ENCODE results near the gene DHRSX.
"Not testable (repeated sequence)": the region's sequence is repeated elsewhere in the genome, so short reads cannot be mapped to it uniquely, and the experiment has no call there.

Gene DHRSX

DNA sequence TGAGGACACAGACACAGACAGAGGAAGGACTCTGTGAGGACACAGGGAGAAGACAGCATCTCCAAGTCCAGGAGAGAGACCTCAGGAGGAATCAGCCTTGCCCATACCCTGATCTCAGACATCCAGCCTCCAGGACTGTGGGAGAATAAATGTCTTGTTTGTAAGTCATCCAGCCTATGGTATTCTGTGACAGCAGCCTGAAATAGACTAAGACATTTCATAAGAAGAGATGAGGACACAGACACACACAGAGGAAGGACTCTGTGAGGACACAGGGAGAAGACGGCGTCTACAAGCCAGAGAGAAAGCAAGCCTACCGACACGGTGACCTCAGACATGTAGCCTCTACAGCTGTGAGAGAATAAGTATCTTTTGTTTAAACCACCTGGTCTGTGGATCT, 112.1 kb downstream of the DHRSX start:
- FAIRE-seq, result no peak

DNA sequence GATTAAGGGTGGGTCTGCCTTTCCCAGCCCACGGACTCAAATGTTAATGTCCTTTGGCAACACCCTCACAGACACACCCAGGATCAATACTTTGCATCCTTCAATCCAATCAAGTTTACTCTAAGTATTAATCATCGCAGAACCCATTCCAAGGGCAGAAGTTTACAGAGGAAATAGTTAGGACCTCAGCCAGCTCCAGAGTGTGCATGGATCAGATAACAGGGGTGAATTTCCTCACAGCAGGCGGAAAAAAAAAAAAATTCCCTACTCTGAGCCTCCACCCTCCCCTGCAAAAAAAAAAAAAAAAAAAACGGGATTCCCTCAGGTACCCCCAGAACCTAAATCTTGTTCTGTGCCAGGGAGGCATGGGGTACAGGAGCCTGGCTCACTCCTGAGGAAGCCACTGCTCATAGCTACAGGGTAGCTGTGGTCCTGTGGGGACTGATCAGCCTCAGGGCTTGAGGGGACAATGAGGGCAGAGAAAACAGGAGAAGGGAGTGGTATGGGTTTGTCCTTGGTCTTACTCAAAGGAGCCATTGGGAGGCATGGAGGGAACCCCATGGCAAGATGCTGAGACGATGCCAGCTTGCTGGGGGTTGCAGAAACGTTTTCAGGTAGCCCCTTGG, 113.0 kb downstream of the DHRSX start:
- FAIRE-seq, result no peak

- no peak for FAIRE-seq
Measured at GRCh38 chrX:2385224-2385623, 115.6 kb downstream of the DHRSX start.

GRCh38 chrX:2384486-2384885, 116.3 kb downstream of the DHRSX start:
- no peak for FAIRE-seq

DNA sequence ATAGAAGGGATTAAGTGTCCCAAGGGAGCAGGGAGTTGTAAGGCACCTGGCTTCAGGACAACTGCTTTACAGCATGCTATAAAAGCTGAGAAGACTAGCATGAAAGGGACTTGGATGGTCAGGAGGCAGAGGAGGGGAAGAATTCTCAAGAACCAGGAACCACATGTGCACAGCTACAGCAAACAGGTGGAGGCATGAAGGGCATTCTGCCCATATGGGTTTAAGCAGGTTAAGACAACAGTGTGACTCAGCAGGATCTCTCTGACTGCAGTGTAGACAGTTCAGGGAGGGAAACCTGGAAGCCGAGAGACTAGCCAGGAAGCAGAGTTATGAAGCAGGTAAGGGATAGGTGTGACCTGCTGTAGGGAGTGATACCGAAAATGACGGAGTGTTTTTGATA, 117.0 kb downstream of the DHRSX start:
- FAIRE-seq, result no peak

GRCh38 chrX:2383144-2383543, 117.6 kb downstream of the DHRSX start:
- no peak for FAIRE-seq

GRCh38 chrX:2382433-2383048, 118.2 kb downstream of the DHRSX start:
- FAIRE-seq, result not testable (repeated sequence)

GRCh38 chrX:2376166-2376565, 124.6 kb downstream of the DHRSX start:
- FAIRE-seq, result no peak

DNA sequence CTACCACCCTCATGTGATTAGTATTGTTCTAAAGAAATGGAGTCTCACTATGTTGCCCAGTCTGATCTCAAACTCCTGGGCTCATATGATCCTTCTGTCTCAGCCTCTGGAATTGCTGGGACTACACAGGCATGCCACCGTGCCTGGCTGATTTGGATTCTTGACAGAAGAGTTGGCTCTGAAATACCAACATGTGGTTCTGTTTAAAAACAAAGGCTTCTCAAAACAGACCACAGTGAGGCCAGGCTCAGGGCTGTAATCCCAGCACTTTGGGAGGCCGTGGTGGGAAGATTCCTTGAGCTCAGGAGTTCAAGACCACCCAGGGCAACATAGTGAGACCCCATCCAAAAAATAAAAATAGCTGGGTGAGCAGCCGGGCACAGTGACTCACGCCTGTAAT, 126.7 kb downstream of the DHRSX start:
- no peak for FAIRE-seq

- no peak for FAIRE-seq
Measured at GRCh38 chrX:2373615-2374014, 127.2 kb downstream of the DHRSX start.

- no peak for FAIRE-seq
Measured at GRCh38 chrX:2371026-2371711, 129.6 kb downstream of the DHRSX start.

DNA sequence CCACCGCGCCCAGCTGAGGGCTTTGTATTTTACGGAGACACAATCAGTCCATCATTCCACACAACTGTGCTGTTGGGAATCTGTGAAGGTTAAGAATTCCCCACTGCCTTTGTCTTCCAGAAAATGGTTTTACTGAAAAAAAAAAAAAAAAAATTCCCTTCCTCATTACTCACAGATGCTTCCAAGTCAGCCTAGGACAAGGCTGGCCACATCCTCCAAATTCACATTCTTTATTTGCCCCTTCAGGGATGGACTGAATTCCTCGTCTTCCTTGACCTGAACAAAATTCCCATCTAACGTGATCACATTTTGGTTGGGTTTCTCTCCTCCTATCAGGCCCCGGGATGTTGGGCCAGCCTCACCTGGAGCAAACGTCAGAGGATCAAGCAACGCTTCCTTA, 130.3 kb downstream of the DHRSX start:
- FAIRE-seq, result no peak

DNA sequence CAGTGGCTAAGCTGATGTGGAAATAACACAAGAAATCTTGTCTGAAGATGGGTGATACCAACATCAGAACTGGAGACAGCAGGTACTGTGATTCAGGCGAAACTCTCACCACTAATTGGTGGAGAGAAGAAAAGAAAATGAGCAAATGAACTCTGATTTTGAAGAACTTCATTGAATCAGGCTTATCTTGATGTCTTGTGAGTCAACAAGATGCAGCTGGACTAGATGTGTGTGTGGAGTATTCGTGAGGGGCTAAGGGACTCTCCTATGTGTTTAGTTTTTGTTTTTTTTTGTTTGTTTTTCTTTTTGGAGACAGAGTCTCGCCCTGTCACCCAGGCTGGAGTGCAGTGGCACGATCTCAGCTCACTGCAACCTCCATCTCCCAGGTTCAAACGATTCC, 131.6 kb downstream of the DHRSX start:
- FAIRE-seq, result no peak

DNA sequence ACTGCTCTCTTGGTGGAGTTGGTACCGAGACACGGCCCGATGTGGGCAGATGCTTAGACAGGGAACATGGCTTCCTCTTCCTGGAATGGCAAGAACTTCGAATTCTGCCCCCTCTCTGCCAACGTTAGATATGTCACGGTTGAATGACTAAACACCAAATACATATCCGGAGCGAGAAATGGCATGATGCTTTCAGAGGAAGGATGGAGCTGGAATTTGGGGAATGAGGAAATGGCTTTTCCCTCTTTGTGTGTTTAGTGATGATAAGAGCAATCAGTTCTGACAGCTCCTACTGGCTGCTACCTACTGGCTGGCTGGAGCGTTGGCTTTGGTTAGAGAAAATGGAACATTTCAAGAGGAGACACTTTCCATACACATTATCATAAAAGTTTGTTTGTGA, 140.0 kb downstream of the DHRSX start:
- no peak for FAIRE-seq

- FAIRE-seq, result not testable (repeated sequence)
Measured at GRCh38 chrX:2359522-2359921, 141.3 kb downstream of the DHRSX start.

DNA sequence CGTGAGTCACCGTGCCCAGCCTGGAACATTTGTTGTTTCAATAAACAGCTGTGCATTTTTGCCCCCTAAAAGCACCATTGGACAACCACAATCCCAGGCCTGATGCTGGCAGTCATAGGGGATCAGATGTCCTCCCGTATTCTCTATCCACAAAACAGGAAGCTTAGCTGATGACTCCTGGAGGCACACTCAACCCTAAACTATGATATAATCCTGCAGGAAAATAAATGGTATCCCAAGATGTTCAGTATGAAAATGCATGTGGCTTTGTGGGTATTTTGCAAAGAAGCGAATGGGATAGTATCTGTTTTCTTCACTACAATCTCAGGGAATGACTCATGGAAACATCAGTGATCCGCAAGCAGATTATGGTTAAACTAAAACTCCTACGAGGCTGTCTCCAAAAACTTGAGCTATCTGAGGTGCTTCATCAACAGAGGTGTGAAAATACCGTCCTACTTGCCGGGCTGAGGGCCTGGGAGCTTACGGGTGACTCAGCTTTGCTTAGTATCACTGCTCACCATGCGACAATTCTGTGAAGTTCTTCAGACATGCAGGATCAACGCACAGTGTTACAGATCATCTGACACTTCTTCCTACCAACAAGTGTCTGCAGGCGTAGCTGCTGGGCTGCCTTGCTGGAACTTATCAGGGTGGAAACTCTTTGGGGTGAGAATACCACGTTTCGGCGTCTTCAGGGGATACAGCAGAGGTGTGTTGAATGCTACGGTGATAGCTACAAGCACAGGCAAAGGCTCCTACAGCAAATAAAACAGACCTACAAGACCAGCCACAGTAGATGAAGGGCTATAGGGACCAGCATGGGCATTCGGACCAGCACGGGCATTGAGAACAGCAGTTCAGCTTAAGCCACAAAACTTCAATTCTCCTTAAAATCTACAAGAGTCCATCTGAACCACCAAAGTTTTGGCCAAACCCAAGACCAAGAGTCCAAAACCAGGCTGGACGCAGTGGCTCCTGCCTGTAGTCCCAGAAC, 148.5 kb downstream of the DHRSX start:
- FAIRE-seq, result no peak

DNA sequence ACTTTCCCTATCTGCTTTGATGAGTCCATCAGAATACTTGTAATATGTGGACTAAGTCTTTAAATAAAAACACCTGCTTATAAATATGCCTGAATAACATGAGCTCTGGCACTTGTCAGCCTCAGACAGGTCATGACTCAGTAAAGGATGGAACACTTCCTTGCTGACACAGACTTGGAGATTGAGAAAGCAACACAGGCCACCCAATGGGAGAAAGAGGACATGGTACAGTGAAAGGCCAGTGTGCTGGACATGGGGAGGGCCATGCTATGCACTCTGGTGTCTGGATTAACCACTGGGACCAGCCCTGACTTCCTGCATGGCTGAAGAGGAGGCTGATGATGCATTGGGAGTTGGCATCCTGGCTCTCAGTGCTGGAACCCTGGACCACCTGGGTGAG, 149.5 kb downstream of the DHRSX start:
- no peak for FAIRE-seq

GRCh38 chrX:2350703-2351102, 150.1 kb downstream of the DHRSX start:
- FAIRE-seq, result not testable (repeated sequence)

DNA sequence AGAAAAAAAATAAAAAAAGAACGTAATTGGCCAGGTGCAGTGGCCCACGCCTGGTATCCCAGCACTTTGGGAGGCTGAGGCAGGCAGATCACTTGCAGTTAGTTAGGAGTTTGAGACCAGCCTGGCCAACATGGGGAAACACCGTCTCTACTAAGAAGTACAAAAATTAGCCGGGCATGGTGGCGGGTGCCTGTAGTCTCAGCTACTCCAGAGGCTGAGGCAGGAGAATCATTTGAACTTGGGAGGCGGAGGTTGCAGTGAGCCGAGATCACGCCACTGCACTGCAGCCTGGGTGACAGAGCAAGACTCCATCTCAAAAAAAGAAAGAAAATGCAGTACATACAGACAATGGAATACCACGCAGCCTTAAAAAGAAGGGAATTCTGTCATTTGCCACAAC, 150.7 kb downstream of the DHRSX start:
- FAIRE-seq, result not testable (repeated sequence)

GRCh38 chrX:2348211-2348610, 152.6 kb downstream of the DHRSX start:
- no peak for FAIRE-seq

DNA sequence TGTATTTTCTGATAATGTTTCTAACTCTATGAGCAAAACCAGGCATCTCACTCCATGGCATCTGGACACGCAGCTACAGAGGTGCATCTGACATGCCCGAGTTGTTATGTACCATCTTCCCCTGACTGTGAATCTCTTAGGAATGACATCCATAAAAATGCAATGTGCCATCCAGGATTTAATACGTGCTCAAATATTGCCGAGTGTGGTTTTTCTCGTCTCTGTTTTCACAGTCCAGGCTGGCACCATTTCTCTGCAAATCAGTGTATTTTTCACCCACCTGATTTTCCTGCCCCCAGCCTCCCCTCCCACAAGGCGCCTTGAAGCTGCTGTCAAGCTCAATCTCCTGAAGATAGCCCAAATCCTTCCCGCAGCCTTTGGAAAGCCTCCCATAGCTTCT, 154.6 kb downstream of the DHRSX start:
- FAIRE-seq, result no peak

GRCh38 chrX:2345562-2345961, 155.2 kb downstream of the DHRSX start:
- FAIRE-seq, result no peak

GRCh38 chrX:2343413-2343812, 157.4 kb downstream of the DHRSX start:
- no peak for FAIRE-seq

Measured in A204.1 (cell line).